NT2/D1 (cell line): ENCODE measurements around the gene AHNAK2.

Source experiments
- DNase-seq: peaks from one replicate; pipeline ENCODE4 v3.0.0-alpha.2; 2011; ENCODE audit warnings: low read depth, low spot score
- H3K27me3 ChIP-seq: 2 replicates; pipeline ENCODE4 v1.6.0; 2011; ENCODE audit warnings: mild to moderate bottlenecking; ENCODE audit not compliant: insufficient read length, insufficient read depth
- H3K36me3 ChIP-seq: 2 replicates; pipeline ENCODE4 v1.6.1; 2011; ENCODE audit warnings: mild to moderate bottlenecking, low read length, mixed read lengths; ENCODE audit not compliant: insufficient read depth, insufficient read length
- H3K4me1 ChIP-seq: 2 replicates; pipeline ENCODE4 v1.5.1; 2011; ENCODE audit not compliant: insufficient read depth, insufficient read length
- H3K4me3 ChIP-seq: 2 replicates; pipeline ENCODE4 v1.5.1; 2011; ENCODE audit warnings: low read depth; ENCODE audit not compliant: insufficient read length
- H3K9ac ChIP-seq: 2 replicates; pipeline ENCODE4 v1.6.0; 2011; ENCODE audit warnings: low read depth; ENCODE audit not compliant: insufficient read length
- H3K9me3 ChIP-seq: 2 replicates; pipeline ENCODE4 v1.5.1; 2011; ENCODE audit warnings: mild to moderate bottlenecking, low read length; ENCODE audit not compliant: insufficient read depth
- SUZ12 ChIP-seq: IDR thresholded peaks from 2 replicates; pipeline ENCODE4 v1.6.1; 2011; ENCODE audit not compliant: insufficient read length, insufficient read depth; ENCODE audit errors: extremely low read depth
- YY1 ChIP-seq: IDR thresholded peaks from 2 replicates; pipeline ENCODE4 v1.6.1; 2011; ENCODE audit not compliant: insufficient read length, insufficient read depth
- ZNF274 ChIP-seq: IDR thresholded peaks from 2 replicates; pipeline ENCODE4 v1.6.1; 2011; ENCODE audit warnings: mild to moderate bottlenecking, low read depth, low read length

Gene AHNAK2

GRCh38 chr14:105023144-105023543 lies 45.0 kb upstream of the AHNAK2 start:
- Histone ChIP-seq H3K36me3 (peaks cover 20% of the 10 kb centered on the region), H3K9ac (no peak overlapping the region), H3K27me3 (no peaks in the 10 kb centered on the region), H3K9me3 (no peaks in the 10 kb centered on the region), H3K4me3 (no peak overlapping the region), H3K4me1 (peaks cover 2% of the 10 kb centered on the region)
- no peak for DNase-seq
- TF ChIP-seq ZNF274 (no peak), YY1 (no peak), SUZ12 (no peak)

- peak overlapping the region; percentile 65 for H3K4me3 ChIP-seq
Observed at GRCh38 chr14:105022276-105022670, 44.1 kb upstream of the AHNAK2 start.

GRCh38 chr14:105021656-105022275 lies 43.6 kb upstream of the AHNAK2 start:
- Histone ChIP-seq H3K4me3 (peak overlapping the region; percentile 65), H3K27me3 (no peaks in the 10 kb centered on the region), H3K36me3 (peaks cover 21% of the 10 kb centered on the region), H3K4me1 (peaks cover 2% of the 10 kb centered on the region), H3K9me3 (no peaks in the 10 kb centered on the region), H3K9ac (peak overlapping the region; percentile 94)
- TF ChIP-seq YY1 = no peak
- TF ChIP-seq ZNF274 = no peak
- no peak for TF ChIP-seq SUZ12
- peak; percentile 36 for DNase-seq

More at GRCh38 chr14:105022276-105022670, 44.1 kb upstream of the AHNAK2 start:
- peaks cover 2% of the 10 kb centered on the region for H3K4me1 ChIP-seq
- H3K9me3 ChIP-seq = no peaks in the 10 kb centered on the region
- peak overlapping the region; percentile 8 for H3K9ac ChIP-seq
- H3K27me3 ChIP-seq = no peaks in the 10 kb centered on the region
- no peak for TF ChIP-seq ZNF274
- no peak for TF ChIP-seq SUZ12
- TF ChIP-seq YY1 = no peak
- peaks cover 21% of the 10 kb centered on the region for H3K36me3 ChIP-seq
- DNase-seq = no peak

GRCh38 chr14:105020815-105021655 lies 42.9 kb upstream of the AHNAK2 start, which contains the start of gene CDCA4:
Gene CDCA4, minus strand, starts transcription at chr14:105021083. Its CDS starts 9,154 bp downstream, at chr14:105011929.
- peaks cover 28% of the 10 kb centered on the region for H3K36me3 ChIP-seq
- no peaks in the 10 kb centered on the region for H3K9me3 ChIP-seq
- DNase-seq = peak; percentile 85
- H3K27me3 ChIP-seq = no peaks in the 10 kb centered on the region
- TF ChIP-seq YY1 = no peak
- H3K4me1 ChIP-seq = peaks cover 3% of the 10 kb centered on the region
- peak within 1 kb of the TSS; percentile 94 for H3K9ac ChIP-seq
- peak within 1 kb of the TSS; percentile 80 for H3K4me3 ChIP-seq

- peak overlapping the region; percentile 94 for H3K9ac ChIP-seq
- peaks cover 6% of the 10 kb centered on the region for H3K4me1 ChIP-seq
- no peaks in the 10 kb centered on the region for H3K9me3 ChIP-seq
- TF ChIP-seq SUZ12 (no peak), ZNF274 (no peak), YY1 (no peak)
- H3K27me3 ChIP-seq = no peaks in the 10 kb centered on the region
- peaks cover 30% of the 10 kb centered on the region for H3K36me3 ChIP-seq
- DNase-seq = no peak
- peak overlapping the region; percentile 80 for H3K4me3 ChIP-seq
Observed at GRCh38 chr14:105019861-105020814, 42.0 kb upstream of the AHNAK2 start.

GRCh38 chr14:105018414-105018813 lies 40.2 kb upstream of the AHNAK2 start:
- Histone ChIP-seq H3K4me3 (no peak overlapping the region), H3K9ac (no peak overlapping the region), H3K4me1 (peaks cover 6% of the 10 kb centered on the region), H3K36me3 (peaks cover 32% of the 10 kb centered on the region), H3K9me3 (no peaks in the 10 kb centered on the region), H3K27me3 (no peaks in the 10 kb centered on the region)
- TF ChIP-seq SUZ12 (no peak), YY1 (no peak), ZNF274 (no peak)
- no peak for DNase-seq
